ENCODE results near the gene LASP1. TPM values are rescaled to one million over a fixed set of nuclear protein-coding genes. Genes with fewer than 3 reads are reported as not detected.

Gene LASP1
- 585 TPM for polyA plus RNA-seq (2013, experiment 1 of 2; ENCODE audit: insufficient read length)
- polyA plus RNA-seq (2013, experiment 2 of 2; ENCODE audit: insufficient read length), result 1,013 TPM

- peak; percentile 91 for DNase-seq
Observed at GRCh38 chr17:38869526-38870258, at the start of gene LASP1. Gene LASP1 (plus strand): TSS chr17:38870058. CDS start chr17:38870190, 132 bp downstream.

- peak; percentile 94 for DNase-seq
Observed at GRCh38 chr17:38824899-38825761, 44.7 kb upstream of the LASP1 start, which contains the start of gene CWC25. Gene CWC25 (minus strand): TSS chr17:38825321. CDS start chr17:38825183, 138 bp downstream.

- no peak for DNase-seq
Observed at GRCh38 chr17:38825762-38826247, 44.1 kb upstream of the LASP1 start.

- no peak for DNase-seq
Observed at GRCh38 chr17:38844261-38844757, 25.5 kb upstream of the LASP1 start.

- no peak for DNase-seq
Observed at GRCh38 chr17:38848557-38848891, 21.3 kb upstream of the LASP1 start.

GRCh38 chr17:38848939-38849605 lies 20.8 kb upstream of the LASP1 start:
- no peak for DNase-seq

- no peak for DNase-seq
Observed at GRCh38 chr17:38850374-38850773, 19.5 kb upstream of the LASP1 start.

GRCh38 chr17:38851434-38851833 lies 18.4 kb upstream of the LASP1 start:
- no peak for DNase-seq

- DNase-seq, result no peak
Observed at GRCh38 chr17:38852771-38853291, 17.0 kb upstream of the LASP1 start.

GRCh38 chr17:38853292-38854219 lies 16.3 kb upstream of the LASP1 start, which contains the start of gene RPL23:
Gene RPL23 (minus strand): TSS chr17:38853721. CDS start chr17:38853710, 11 bp downstream.
- peak; percentile 98 for DNase-seq

- peak; percentile 73 for DNase-seq
Observed at GRCh38 chr17:38855101-38855714, 14.7 kb upstream of the LASP1 start.

- DNase-seq, result no peak
Observed at GRCh38 chr17:38857271-38857670, 12.6 kb upstream of the LASP1 start.

GRCh38 chr17:38861399-38861843 lies 8.4 kb upstream of the LASP1 start:
- DNase-seq, result no peak

GRCh38 chr17:38864636-38865398 lies 5.0 kb upstream of the LASP1 start:
- peak; percentile 78 for DNase-seq

GRCh38 chr17:38867179-38867967 lies 2.5 kb upstream of the LASP1 start:
- DNase-seq, result peak; percentile 76

- peak; percentile 87 for DNase-seq
Observed at GRCh38 chr17:38867968-38868816, 1.7 kb upstream of the LASP1 start.

GRCh38 chr17:38868817-38869525 lies 887 bp upstream of the LASP1 start:
- peak; percentile 89 for DNase-seq

All from fibroblast of skin of back (primary cell).